Glutamatergic neuron (in vitro differentiated cells): ENCODE results near the gene PACSIN2. TPM values are rescaled to one million over a fixed set of nuclear protein-coding genes. Genes with fewer than 3 reads are reported as not detected.

Experiments used
- DNase-seq: peaks from one replicate; pipeline ENCODE4 v3.0.0; 2022
- H3K27ac Mint-ChIP-seq: one replicate; pipeline ENCODE4 v1.8.0; 2020; ENCODE audit warnings: mild to moderate bottlenecking, mixed read lengths, inconsistent platforms; ENCODE audit not compliant: unreplicated experiment
- H3K27me3 Mint-ChIP-seq: one replicate; pipeline ENCODE4 v1.8.0; 2020; ENCODE audit warnings: mild to moderate bottlenecking, moderate library complexity, mixed read lengths, inconsistent platforms; ENCODE audit not compliant: unreplicated experiment
- H3K36me3 Mint-ChIP-seq: one replicate; pipeline ENCODE4 v1.8.0; 2020; ENCODE audit warnings: mild to moderate bottlenecking, mixed read lengths, inconsistent platforms; ENCODE audit not compliant: unreplicated experiment
- H3K4me1 Mint-ChIP-seq: one replicate; pipeline ENCODE4 v1.8.0; 2020; ENCODE audit warnings: mild to moderate bottlenecking, low read depth, mixed read lengths, inconsistent platforms; ENCODE audit not compliant: unreplicated experiment
- H3K4me3 Mint-ChIP-seq: one replicate; pipeline ENCODE4 v1.8.0; 2020; ENCODE audit warnings: mild to moderate bottlenecking, mixed read lengths, inconsistent platforms; ENCODE audit not compliant: unreplicated experiment
- H3K9me3 Mint-ChIP-seq: one replicate; pipeline ENCODE4 v1.8.0; 2020; ENCODE audit warnings: mild to moderate bottlenecking, moderate library complexity, mixed read lengths, inconsistent platforms; ENCODE audit not compliant: unreplicated experiment
- total RNA-seq: library from RNA; stranded (reverse); fragmentation: NEBNext Ultra II Directional; extraction: Animal tissue kit (Norgen Biotek cat#: 25700); gene quantifications from one replicate; pipeline ENCODE4 v1.2.1, GENCODE V29; 2021; ENCODE audit not compliant: unreplicated experiment
- TF ChIP-seq, protein P1 (sequence below): fragments of 200-600 bp; sonication (generic); IDR thresholded peaks from one replicate; pipeline ENCODE4 v1.5.0; 2021; ENCODE audit not compliant: partially characterized antibody, unreplicated experiment

PACSIN2 gene
- total RNA-seq, 1 donor from 2014 or later: 47.3 TPM

DNA sequence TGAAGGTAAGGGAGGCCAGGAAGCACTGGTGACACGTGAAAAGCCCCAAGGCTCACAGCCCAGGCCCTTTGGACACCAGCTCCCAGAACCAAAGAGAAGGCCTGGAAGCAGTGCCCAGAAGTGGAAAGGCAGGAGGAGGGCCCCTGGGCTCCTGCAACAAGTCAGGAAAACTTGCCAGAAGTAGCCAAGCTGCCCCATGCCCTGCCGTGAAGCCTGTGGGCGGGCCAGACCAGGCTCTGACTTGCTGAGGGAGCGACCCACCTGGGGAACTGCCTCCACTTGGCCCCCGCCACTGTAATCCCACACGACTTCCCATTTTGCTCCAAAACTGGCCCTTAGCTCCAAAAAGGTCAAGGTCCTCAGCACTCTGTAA, 106.6 kb downstream of the PACSIN2 start:
- Mint-ChIP-seq H3K27me3 (peaks cover 4% of the 10 kb centered on the region), H3K9me3 (peaks cover 13% of the 10 kb centered on the region), H3K4me3 (peak overlapping the region; percentile 64), H3K4me1 (peaks cover 61% of the 10 kb centered on the region), H3K36me3 (peaks cover 5% of the 10 kb centered on the region), H3K27ac (peak overlapping the region; percentile 23)
- TF ChIP-seq, protein P1, sequence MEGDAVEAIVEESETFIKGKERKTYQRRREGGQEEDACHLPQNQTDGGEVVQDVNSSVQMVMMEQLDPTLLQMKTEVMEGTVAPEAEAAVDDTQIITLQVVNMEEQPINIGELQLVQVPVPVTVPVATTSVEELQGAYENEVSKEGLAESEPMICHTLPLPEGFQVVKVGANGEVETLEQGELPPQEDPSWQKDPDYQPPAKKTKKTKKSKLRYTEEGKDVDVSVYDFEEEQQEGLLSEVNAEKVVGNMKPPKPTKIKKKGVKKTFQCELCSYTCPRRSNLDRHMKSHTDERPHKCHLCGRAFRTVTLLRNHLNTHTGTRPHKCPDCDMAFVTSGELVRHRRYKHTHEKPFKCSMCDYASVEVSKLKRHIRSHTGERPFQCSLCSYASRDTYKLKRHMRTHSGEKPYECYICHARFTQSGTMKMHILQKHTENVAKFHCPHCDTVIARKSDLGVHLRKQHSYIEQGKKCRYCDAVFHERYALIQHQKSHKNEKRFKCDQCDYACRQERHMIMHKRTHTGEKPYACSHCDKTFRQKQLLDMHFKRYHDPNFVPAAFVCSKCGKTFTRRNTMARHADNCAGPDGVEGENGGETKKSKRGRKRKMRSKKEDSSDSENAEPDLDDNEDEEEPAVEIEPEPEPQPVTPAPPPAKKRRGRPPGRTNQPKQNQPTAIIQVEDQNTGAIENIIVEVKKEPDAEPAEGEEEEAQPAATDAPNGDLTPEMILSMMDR: no peak
- DNase-seq: no peak

DNA sequence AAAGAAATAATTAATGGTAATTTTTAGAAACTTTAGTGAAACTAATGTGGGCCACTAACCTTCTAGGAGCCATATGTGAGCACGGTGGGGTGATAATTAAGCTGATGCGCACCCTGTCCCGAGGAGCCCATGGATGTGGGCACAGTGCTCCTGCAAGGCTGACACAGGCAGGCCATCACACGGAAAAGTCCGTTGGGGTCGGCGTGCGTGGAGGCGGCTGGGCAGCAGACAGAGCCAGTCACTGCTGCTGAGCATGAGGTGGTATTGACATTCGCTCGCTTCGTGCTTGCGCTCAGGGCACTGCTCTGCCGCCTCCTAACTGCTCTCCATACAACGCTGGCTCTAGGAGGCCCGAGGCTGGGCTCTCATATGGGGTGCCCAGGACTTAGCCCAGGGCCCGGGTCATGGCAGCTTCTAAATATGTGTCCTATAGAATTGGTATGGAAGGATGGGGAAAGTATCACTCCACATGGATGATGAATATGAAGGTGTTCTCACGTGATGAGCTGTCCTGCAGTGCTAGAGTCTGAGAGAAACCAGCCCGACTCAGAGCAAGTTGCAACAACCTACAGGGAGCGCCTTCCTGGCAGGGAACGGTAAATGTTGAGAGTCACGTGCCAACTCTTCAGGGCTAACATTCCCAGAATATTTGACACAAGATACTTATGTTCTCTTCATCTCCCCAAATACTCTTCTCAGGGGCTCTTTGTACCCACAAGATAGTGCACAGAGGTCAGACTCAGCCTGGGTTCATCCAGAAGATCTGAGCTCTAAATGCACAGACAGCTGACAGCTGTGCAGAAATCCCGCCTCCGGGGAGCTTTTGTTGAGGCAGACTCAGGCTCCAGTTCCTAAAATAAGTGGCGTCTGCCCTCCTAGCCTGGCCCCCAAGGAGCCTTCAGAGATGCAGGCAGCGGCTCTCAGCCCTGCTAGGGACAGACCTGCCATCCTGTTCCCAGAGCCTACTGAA, 107.3 kb downstream of the PACSIN2 start:
- H3K27ac Mint-ChIP-seq: peak overlapping the region; percentile 83
- H3K4me1 Mint-ChIP-seq: peaks cover 64% of the 10 kb centered on the region
- peaks cover 5% of the 10 kb centered on the region for H3K36me3 Mint-ChIP-seq
- peaks cover 4% of the 10 kb centered on the region for H3K27me3 Mint-ChIP-seq
- peak; percentile 63 for DNase-seq
- H3K4me3 Mint-ChIP-seq: peak overlapping the region; percentile 64
- TF ChIP-seq, protein P1: no peak
- peaks cover 13% of the 10 kb centered on the region for H3K9me3 Mint-ChIP-seq

DNA sequence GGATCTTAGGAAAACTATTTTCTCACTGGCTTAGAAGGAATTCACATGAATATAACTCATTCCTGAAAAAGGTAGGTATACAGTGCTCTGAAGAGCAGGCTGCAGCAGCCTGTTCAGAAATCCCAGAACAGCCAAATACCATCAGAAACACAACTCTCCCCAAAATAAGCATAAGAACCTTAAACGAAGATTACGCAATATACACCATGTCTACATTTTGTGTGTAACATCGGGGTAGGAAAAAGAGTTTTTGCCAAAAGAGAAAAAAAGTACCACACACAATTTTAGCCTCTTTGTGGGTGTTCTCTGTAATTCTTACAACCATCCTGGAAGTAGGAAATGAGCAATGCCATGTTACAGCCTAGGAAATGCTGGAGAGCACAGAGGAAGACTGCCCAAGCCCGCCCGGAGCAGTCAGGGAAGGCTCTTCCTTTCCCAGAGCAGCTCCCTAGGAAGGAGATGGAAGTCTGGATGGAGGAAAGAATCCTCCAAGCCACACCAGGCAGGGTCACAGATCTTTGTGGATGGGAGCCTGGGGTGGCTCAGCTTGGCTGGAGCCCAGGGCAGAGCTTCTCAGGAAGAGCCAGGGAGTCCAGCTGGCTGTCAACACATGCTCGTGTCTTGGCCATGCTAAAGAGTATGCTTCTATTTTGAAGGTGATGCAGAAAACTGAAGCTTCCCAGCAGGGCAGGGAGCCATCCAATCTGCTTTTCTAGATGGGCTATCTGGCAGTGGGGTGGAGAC, 108.2 kb downstream of the PACSIN2 start:
- peaks cover 13% of the 10 kb centered on the region for H3K9me3 Mint-ChIP-seq
- DNase-seq: no peak
- peaks cover 4% of the 10 kb centered on the region for H3K27me3 Mint-ChIP-seq
- peaks cover 64% of the 10 kb centered on the region for H3K4me1 Mint-ChIP-seq
- H3K27ac Mint-ChIP-seq: no peak overlapping the region
- H3K36me3 Mint-ChIP-seq: peaks cover 5% of the 10 kb centered on the region
- TF ChIP-seq, protein P1: no peak
- no peak overlapping the region for H3K4me3 Mint-ChIP-seq

DNA sequence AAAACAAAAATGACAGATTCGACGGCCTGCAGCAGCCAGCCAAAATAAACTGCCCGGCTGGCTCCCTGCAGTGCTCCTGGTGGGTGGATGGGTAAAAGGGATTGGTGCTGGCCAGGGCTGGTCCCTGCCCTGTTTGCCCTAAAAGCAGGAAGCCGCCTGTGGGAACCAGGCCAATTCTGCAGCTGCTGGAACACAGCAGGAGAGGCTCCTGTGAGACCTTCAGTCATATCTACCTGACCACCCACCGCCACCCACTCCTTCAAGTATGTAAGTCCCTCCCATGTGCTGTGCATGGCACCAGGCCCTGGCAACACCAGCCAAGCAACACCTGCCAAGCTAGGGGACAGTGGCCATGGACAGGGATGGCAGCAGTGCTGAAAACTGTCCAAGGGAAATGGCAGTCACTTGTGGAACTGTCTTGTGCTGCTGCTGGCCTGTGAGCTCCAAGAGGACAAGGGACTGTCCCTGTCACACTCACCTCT, 109.2 kb downstream of the PACSIN2 start:
- Mint-ChIP-seq H3K9me3 (peaks cover 14% of the 10 kb centered on the region), H3K4me3 (no peak overlapping the region), H3K27ac (no peak overlapping the region), H3K4me1 (peaks cover 62% of the 10 kb centered on the region), H3K36me3 (peaks cover 5% of the 10 kb centered on the region), H3K27me3 (peaks cover 2% of the 10 kb centered on the region)
- TF ChIP-seq, protein P1: no peak
- DNase-seq: no peak

DNA sequence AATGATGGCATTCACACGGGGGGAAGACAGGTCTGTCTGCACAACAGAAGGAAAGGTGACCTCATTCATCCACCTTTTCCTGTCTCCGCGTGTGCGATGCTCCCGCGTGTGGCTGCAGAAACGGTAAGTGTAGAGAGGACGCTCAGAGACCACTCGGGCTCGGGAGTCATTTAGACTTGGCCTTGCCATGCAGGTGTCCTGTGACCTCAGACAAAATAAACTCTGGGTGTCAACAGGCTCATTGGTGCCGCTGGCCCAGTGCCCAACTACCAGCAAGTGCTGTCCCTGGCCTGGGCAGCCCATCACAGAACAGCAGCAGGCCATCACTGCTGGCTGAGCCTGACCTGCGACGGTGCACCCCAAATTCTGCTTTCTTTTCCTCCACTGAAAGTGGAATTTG, 109.7 kb downstream of the PACSIN2 start:
- no peak overlapping the region for H3K27ac Mint-ChIP-seq
- no peak overlapping the region for H3K4me3 Mint-ChIP-seq
- H3K4me1 Mint-ChIP-seq: peaks cover 58% of the 10 kb centered on the region
- H3K9me3 Mint-ChIP-seq: peaks cover 15% of the 10 kb centered on the region
- no peak for DNase-seq
- TF ChIP-seq, protein P1: no peak
- peaks cover 2% of the 10 kb centered on the region for H3K27me3 Mint-ChIP-seq
- peaks cover 5% of the 10 kb centered on the region for H3K36me3 Mint-ChIP-seq
